ENCODE measurements around the gene ABLIM1.

DNA sequence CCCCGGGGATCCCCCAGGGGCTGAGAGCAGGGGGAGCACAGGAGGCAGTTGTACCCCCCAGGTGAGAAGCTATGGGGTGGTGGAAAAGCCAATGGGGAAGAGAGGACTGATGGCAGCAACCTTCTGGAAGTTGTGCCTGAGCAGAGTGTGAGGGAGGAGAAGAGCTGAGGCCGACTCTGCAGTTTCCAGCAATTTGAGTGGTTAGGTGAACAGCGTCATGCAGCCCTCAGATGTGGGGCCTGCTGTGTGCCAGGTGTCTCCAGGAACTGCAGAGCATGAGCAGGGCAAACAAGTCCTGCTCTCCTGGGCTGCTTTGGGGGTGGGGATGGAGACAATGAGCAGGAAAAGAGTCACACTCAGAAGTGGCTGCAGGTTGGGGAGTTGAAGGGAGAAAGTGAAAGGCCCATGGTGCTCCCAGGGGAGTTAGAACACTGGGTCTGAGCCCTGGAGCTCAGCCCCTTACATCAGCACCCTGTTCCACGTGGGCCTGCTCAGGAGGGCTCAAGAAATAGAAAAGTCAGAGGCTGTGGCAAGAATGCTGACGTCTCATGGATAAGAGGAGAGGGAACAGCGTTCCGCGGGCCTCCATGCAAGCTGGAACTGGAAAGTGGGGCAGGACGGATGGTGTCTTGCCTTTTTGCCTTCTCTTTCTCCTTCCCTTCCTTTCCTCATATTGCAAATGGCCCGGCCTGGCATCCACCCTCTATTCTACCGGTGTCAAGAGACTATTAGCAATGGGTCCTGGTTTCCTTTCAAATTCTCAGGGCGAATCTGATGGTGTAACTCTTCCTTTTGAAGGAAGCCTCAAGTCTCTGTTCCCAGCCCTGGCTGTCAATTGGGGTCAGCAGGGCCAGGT is 249.7 kb downstream of the ABLIM1 start:
- TF ChIP-seq, protein P1, sequence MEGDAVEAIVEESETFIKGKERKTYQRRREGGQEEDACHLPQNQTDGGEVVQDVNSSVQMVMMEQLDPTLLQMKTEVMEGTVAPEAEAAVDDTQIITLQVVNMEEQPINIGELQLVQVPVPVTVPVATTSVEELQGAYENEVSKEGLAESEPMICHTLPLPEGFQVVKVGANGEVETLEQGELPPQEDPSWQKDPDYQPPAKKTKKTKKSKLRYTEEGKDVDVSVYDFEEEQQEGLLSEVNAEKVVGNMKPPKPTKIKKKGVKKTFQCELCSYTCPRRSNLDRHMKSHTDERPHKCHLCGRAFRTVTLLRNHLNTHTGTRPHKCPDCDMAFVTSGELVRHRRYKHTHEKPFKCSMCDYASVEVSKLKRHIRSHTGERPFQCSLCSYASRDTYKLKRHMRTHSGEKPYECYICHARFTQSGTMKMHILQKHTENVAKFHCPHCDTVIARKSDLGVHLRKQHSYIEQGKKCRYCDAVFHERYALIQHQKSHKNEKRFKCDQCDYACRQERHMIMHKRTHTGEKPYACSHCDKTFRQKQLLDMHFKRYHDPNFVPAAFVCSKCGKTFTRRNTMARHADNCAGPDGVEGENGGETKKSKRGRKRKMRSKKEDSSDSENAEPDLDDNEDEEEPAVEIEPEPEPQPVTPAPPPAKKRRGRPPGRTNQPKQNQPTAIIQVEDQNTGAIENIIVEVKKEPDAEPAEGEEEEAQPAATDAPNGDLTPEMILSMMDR (IDR thresholded peaks at IDR 0.05), result no peak
- no peak for TF ChIP-seq POLR2A (IDR thresholded peaks at IDR 0.05)
